ENCODE measurements around the gene KIR3DL3.
"Not testable (repeated sequence)": the region's sequence is repeated elsewhere in the genome, so short reads cannot be mapped to it uniquely, and the experiment has no call there.

Gene KIR3DL3

GRCh38 chr19:54694648-54695047, 29.6 kb upstream of the KIR3DL3 start:
- Histone ChIP-seq H3K79me1 (ENCODE audit: low read depth, low read length) (peaks cover 1% of the 10 kb centered on the region), H2BK15ac (ENCODE audit: low read length) (no peak overlapping the region), H2BK5ac (ENCODE audit: low read length) (no peak overlapping the region), H3K4me3 (ENCODE audit: low read length in 2 of 2) (no peak overlapping the region), H4K91ac (ENCODE audit: low read depth, low read length, poor library complexity) (no peak overlapping the region), H3K27me3 (ENCODE audit: control insufficient read depth in 3 of 3, insufficient read depth in 3 of 3, low read depth in 1 of 3, low read length in 3 of 3) (peaks cover 0 to 4% (median 0%) of the 10 kb centered on the region in 3 experiments), H3K27ac (replicated peaks; ENCODE audit: low read length) (no peak overlapping the region), H3K14ac (ENCODE audit: low read length) (no peak overlapping the region), H3K18ac (ENCODE audit: low read length) (no peak overlapping the region), H2AK5ac (ENCODE audit: low read depth, low read length) (no peak overlapping the region), H4K8ac (ENCODE audit: low read depth, low read length) (no peak overlapping the region), H2BK120ac (ENCODE audit: low read depth, low read length) (no peak overlapping the region), H3K36me3 (replicated peaks in 1 of 2; ENCODE audit: control insufficient read depth in 2 of 2, insufficient read depth in 2 of 2, low read length in 2 of 2) (no peaks in the 10 kb centered on the region), H2BK12ac (ENCODE audit: low read length) (no peak overlapping the region), H3K9ac (ENCODE audit: low read depth, low read length, poor library complexity) (no peak overlapping the region), H3K23ac (ENCODE audit: low read depth, low read length, poor library complexity) (no peak overlapping the region), H3K4ac (ENCODE audit: low read length) (no peak overlapping the region), H3K9me3 (replicated peaks in 1 of 2; ENCODE audit: control insufficient read depth in 2 of 2, insufficient read depth in 1 of 2, low read depth in 1 of 2, low read length in 2 of 2) (peaks cover 0 to 36% of the 10 kb centered on the region in 2 donors), H3K4me2 (ENCODE audit: insufficient read depth, low read length, poor library complexity, severe bottlenecking) (no peak overlapping the region), H3K4me1 (ENCODE audit: control insufficient read depth in 2 of 2, insufficient read depth in 1 of 2, low read depth in 1 of 2, low read length in 2 of 2) (no peaks in the 10 kb centered on the region), H2AFZ (ENCODE audit: low read length) (no peak overlapping the region)
- no CpG with 5 or more reads among the region's 5 CpGs for WGBS, 2 donors (ENCODE audit: extremely low coverage in 2 of 2, insufficient read length in 2 of 2, insufficient replicate concordance in 1 of 2)
- DNase-seq (ENCODE audit: low spot score) = no peak

- Histone ChIP-seq H2BK15ac (ENCODE audit: low read length) (no peak overlapping the region), H3K4me3 (ENCODE audit: low read length in 2 of 2) (no peak overlapping the region), H3K23ac (ENCODE audit: low read depth, low read length, poor library complexity) (peak overlapping the region; percentile 10), H3K79me1 (ENCODE audit: low read depth, low read length) (peaks cover 1% of the 10 kb centered on the region), H3K14ac (ENCODE audit: low read length) (no peak overlapping the region), H3K18ac (ENCODE audit: low read length) (no peak overlapping the region), H4K8ac (ENCODE audit: low read depth, low read length) (no peak overlapping the region), H3K9me3 (replicated peaks in 1 of 2; ENCODE audit: control insufficient read depth in 2 of 2, insufficient read depth in 1 of 2, low read depth in 1 of 2, low read length in 2 of 2) (peaks cover 0 to 45% of the 10 kb centered on the region in 2 donors), H3K4me2 (ENCODE audit: insufficient read depth, low read length, poor library complexity, severe bottlenecking) (no peak overlapping the region), H2BK5ac (ENCODE audit: low read length) (no peak overlapping the region), H4K91ac (ENCODE audit: low read depth, low read length, poor library complexity) (no peak overlapping the region), H3K9ac (ENCODE audit: low read depth, low read length, poor library complexity) (no peak overlapping the region), H3K27me3 (ENCODE audit: control insufficient read depth in 3 of 3, insufficient read depth in 3 of 3, low read depth in 1 of 3, low read length in 3 of 3) (peaks cover 0 to 4% (median 0%) of the 10 kb centered on the region in 3 experiments), H2AFZ (ENCODE audit: low read length) (no peak overlapping the region), H3K4ac (ENCODE audit: low read length) (no peak overlapping the region), H3K36me3 (replicated peaks in 1 of 2; ENCODE audit: control insufficient read depth in 2 of 2, insufficient read depth in 2 of 2, low read length in 2 of 2) (no peaks in the 10 kb centered on the region), H2BK120ac (ENCODE audit: low read depth, low read length) (no peak overlapping the region), H2BK12ac (ENCODE audit: low read length) (no peak overlapping the region), H3K4me1 (ENCODE audit: control insufficient read depth in 2 of 2, insufficient read depth in 1 of 2, low read depth in 1 of 2, low read length in 2 of 2) (no peaks in the 10 kb centered on the region), H3K27ac (replicated peaks; ENCODE audit: low read length) (no peak overlapping the region), H2AK5ac (ENCODE audit: low read depth, low read length) (no peak overlapping the region)
- WGBS, 2 donors (ENCODE audit: extremely low coverage in 2 of 2, insufficient read length in 2 of 2, insufficient replicate concordance in 1 of 2) = no CpG with 5 or more reads among the region's 8 CpGs
- DNase-seq (ENCODE audit: low spot score) = no peak
Measured at GRCh38 chr19:54696117-54696548, 28.1 kb upstream of the KIR3DL3 start.

DNA sequence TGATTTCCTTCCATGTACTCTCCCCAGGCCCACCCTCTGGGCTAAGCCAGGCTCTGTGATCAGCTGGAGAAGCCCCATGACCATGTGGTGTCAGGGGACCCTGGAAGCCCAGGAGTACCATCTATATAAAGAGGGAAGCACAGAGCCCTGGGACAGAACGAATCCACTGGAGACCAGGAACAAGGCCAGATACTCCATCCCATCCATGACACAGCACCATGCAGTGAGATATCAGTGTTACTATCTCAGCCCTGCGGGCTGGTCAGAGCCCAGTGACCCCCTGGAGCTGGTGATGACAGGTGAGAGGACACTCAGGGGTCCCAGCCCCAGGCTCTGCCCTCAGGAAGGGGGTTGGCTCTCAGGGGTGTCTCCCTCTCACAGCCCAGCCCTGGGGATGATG, 27.5 kb upstream of the KIR3DL3 start:
- DNase-seq (ENCODE audit: low spot score) = no peak
- Histone ChIP-seq H3K4me3 (ENCODE audit: low read length in 2 of 2) (no peak overlapping the region), H3K9ac (ENCODE audit: low read depth, low read length, poor library complexity) (no peak overlapping the region), H3K27me3 (ENCODE audit: control insufficient read depth in 3 of 3, insufficient read depth in 3 of 3, low read depth in 1 of 3, low read length in 3 of 3) (peaks cover 0 to 4% (median 0%) of the 10 kb centered on the region in 3 experiments), H3K4me2 (ENCODE audit: insufficient read depth, low read length, poor library complexity, severe bottlenecking) (no peak overlapping the region), H3K79me1 (ENCODE audit: low read depth, low read length) (peaks cover 1% of the 10 kb centered on the region), H3K9me3 (replicated peaks in 1 of 2; ENCODE audit: control insufficient read depth in 2 of 2, insufficient read depth in 1 of 2, low read depth in 1 of 2, low read length in 2 of 2) (peaks cover 0 to 43% of the 10 kb centered on the region in 2 donors), H2BK5ac (ENCODE audit: low read length) (no peak overlapping the region), H4K8ac (ENCODE audit: low read depth, low read length) (no peak overlapping the region), H3K36me3 (replicated peaks in 1 of 2; ENCODE audit: control insufficient read depth in 2 of 2, insufficient read depth in 2 of 2, low read length in 2 of 2) (no peaks in the 10 kb centered on the region), H3K4me1 (ENCODE audit: control insufficient read depth in 2 of 2, insufficient read depth in 1 of 2, low read depth in 1 of 2, low read length in 2 of 2) (no peaks in the 10 kb centered on the region), H2AK5ac (ENCODE audit: low read depth, low read length) (no peak overlapping the region), H3K14ac (ENCODE audit: low read length) (no peak overlapping the region), H2BK12ac (ENCODE audit: low read length) (no peak overlapping the region), H2BK120ac (ENCODE audit: low read depth, low read length) (no peak overlapping the region), H4K91ac (ENCODE audit: low read depth, low read length, poor library complexity) (no peak overlapping the region), H3K27ac (replicated peaks; ENCODE audit: low read length) (no peak overlapping the region), H2AFZ (ENCODE audit: low read length) (no peak overlapping the region), H3K18ac (ENCODE audit: low read length) (no peak overlapping the region), H3K23ac (ENCODE audit: low read depth, low read length, poor library complexity) (no peak overlapping the region), H3K4ac (ENCODE audit: low read length) (no peak overlapping the region), H2BK15ac (ENCODE audit: low read length) (no peak overlapping the region)
- WGBS, 2 donors (ENCODE audit: extremely low coverage in 2 of 2, insufficient read length in 2 of 2, insufficient replicate concordance in 1 of 2) = no CpG with 5 or more reads among the region's 2 CpGs

DNA sequence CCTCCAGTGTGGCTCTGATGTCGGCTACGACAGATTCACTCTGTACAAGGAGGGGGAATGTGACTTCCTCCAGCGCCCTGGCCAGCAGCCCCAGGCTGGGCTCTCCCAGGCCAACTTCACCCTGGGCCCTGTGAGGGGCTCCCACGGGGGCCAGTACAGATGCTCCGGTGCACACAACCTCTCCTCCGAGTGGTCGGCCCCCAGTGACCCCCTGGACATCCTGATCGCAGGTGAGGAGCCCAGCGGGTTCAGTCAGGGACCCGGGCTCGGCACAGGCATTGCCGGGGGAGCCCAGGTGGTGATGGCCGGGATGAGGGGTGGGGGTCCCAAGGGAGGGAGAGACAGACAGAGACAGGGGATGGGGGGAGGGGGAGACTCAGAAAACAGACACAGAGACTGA, 26.5 kb upstream of the KIR3DL3 start:
- not testable (repeated sequence) for H2BK5ac ChIP-seq (ENCODE audit: low read length); H2BK120ac ChIP-seq (ENCODE audit: low read depth, low read length); H3K4me1 ChIP-seq (ENCODE audit: control insufficient read depth in 2 of 2, insufficient read depth in 1 of 2, low read depth in 1 of 2, low read length in 2 of 2); H2BK12ac ChIP-seq (ENCODE audit: low read length); H2BK15ac ChIP-seq (ENCODE audit: low read length); H4K8ac ChIP-seq (ENCODE audit: low read depth, low read length); H2AFZ ChIP-seq (ENCODE audit: low read length); H3K36me3 ChIP-seq (replicated peaks in 1 of 2; ENCODE audit: control insufficient read depth in 2 of 2, insufficient read depth in 2 of 2, low read length in 2 of 2); H3K27me3 ChIP-seq (ENCODE audit: control insufficient read depth in 3 of 3, insufficient read depth in 3 of 3, low read depth in 1 of 3, low read length in 3 of 3); H3K27ac ChIP-seq (replicated peaks; ENCODE audit: low read length); H3K4me2 ChIP-seq (ENCODE audit: insufficient read depth, low read length, poor library complexity, severe bottlenecking); H3K4me3 ChIP-seq (ENCODE audit: low read length in 2 of 2); H3K4ac ChIP-seq (ENCODE audit: low read length); DNase-seq (ENCODE audit: low spot score); H3K79me1 ChIP-seq (ENCODE audit: low read depth, low read length); H3K23ac ChIP-seq (ENCODE audit: low read depth, low read length, poor library complexity); H3K18ac ChIP-seq (ENCODE audit: low read length); H2AK5ac ChIP-seq (ENCODE audit: low read depth, low read length); H3K14ac ChIP-seq (ENCODE audit: low read length); H4K91ac ChIP-seq (ENCODE audit: low read depth, low read length, poor library complexity); H3K9ac ChIP-seq (ENCODE audit: low read depth, low read length, poor library complexity)
- WGBS, 2 donors (ENCODE audit: extremely low coverage in 2 of 2, insufficient read length in 2 of 2, insufficient replicate concordance in 1 of 2) = no CpG with 5 or more reads among the region's 13 CpGs
- peaks cover 0 to 41% of the 10 kb centered on the region in 2 donors for H3K9me3 ChIP-seq (replicated peaks in 1 of 2; ENCODE audit: control insufficient read depth in 2 of 2, insufficient read depth in 1 of 2, low read depth in 1 of 2, low read length in 2 of 2)

Data from neuronal stem cell (in vitro differentiated cells).